Measurements from ENCODE around the gene PAK1.

The PAK1 gene

DNA sequence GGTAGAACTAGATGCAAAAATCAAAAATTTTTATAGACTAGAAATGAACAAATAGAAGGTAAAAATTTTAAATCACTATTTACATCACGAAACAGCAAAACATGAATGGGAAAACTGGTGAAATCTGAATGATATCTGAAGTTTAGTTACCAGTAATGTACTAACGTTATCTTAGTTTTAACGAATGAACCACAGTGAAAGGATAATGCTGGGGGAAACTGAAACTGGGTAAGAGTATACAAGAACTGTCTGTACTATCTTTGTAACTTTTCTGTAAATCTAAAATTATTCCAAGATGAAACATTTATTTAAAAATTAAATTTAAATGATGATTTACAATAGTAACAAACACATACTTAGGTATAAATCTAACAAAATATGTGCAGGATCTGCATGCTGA, 179.9 kb downstream of the PAK1 start:
- no peak overlapping the region for H3K4me3 ChIP-seq (ENCODE audit: low read length)
- no peak for DNase-seq (ENCODE audit: low read depth, low spot score)

DNA sequence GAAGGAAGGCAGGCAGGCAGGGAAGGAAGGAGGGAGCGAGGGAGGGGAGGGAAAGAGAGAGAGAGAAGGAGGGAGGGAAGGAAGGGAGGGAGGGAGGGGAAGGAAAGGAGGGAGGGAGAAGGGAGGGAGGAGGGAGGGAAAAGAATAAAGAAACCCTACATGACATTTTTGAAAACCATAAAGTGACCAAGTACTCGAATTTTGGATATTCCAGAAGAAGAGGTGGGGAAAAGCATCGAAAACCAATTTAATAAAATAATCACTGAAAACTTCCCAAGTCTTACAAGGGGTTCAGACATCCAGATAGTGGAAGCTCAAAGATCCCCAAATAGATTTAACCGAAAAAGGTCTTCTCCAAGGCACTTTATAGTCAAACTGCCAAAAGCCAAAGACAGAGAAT, 184.2 kb downstream of the PAK1 start:
- no peak overlapping the region for H3K4me3 ChIP-seq (ENCODE audit: low read length)
- DNase-seq (ENCODE audit: low read depth, low spot score) = no peak

GRCh38 chr11:77287615-77288273, 186.2 kb downstream of the PAK1 start:
- DNase-seq (ENCODE audit: low read depth, low spot score) = no peak
- no peak overlapping the region for H3K4me3 ChIP-seq (ENCODE audit: low read length)

- no peak overlapping the region for H3K4me3 ChIP-seq (ENCODE audit: low read length)
- DNase-seq (ENCODE audit: low read depth, low spot score) = no peak
These were observed 186.8 kb downstream of the PAK1 start for GRCh38 chr11:77287136-77287535.

- no peak overlapping the region for H3K4me3 ChIP-seq (ENCODE audit: low read length)
- DNase-seq (ENCODE audit: low read depth, low spot score) = no peak
These were observed 189.1 kb downstream of the PAK1 start for GRCh38 chr11:77284476-77285468.

DNA sequence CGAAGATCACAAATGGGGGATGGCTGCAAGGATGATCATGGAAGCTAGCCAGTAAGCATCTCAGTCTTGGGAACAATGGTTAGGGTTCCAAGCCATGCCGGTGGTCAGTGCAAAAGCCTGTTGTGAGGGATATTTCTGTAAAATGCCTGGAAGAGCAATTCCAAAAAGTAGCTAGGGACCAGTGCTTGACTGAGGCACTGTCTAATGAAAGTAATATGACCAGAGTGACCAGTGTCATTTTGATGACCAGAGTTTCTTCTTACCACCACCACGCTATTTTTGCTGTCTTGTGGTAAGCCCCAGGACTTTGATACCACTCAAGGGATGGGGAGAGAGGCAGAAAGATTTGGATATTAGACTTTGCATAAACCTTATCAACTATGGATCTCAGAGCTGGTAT, 190.8 kb downstream of the PAK1 start:
- DNase-seq (ENCODE audit: low read depth, low spot score) = no peak
- H3K4me3 ChIP-seq (ENCODE audit: low read length) = no peak overlapping the region

- no peak overlapping the region for H3K4me3 ChIP-seq (ENCODE audit: low read length)
- DNase-seq (ENCODE audit: low read depth, low spot score) = no peak
These were observed 195.0 kb downstream of the PAK1 start for GRCh38 chr11:77278595-77279506.

- DNase-seq (ENCODE audit: low read depth, low spot score) = no peak
- no peak overlapping the region for H3K4me3 ChIP-seq (ENCODE audit: low read length)
These were observed 197.6 kb downstream of the PAK1 start for GRCh38 chr11:77276271-77276670.

Measured in Jurkat, Clone E6-1 (cell line).